ENCODE measurements around the gene HRCT1. TPM values are rescaled to one million over a fixed set of nuclear protein-coding genes. Genes with fewer than 3 reads are reported as not detected.
"Not testable (repeated sequence)": the region's sequence is repeated elsewhere in the genome, so short reads cannot be mapped to it uniquely, and the experiment has no call there.

The HRCT1 gene
- total RNA-seq, 1 experiment from 2014 or later: not detected

- DNase-seq (ENCODE audit: low spot score): no peak
These were observed 9.4 kb upstream of the HRCT1 start for GRCh38 chr9:35896570-35896969.

GRCh38 chr9:35897376-35898099 lies 8.5 kb upstream of the HRCT1 start:
- not testable (repeated sequence) for DNase-seq (ENCODE audit: low spot score)

- no peak for DNase-seq (ENCODE audit: low spot score)
These were observed 7.7 kb upstream of the HRCT1 start for GRCh38 chr9:35898337-35898736.

GRCh38 chr9:35899021-35899420 lies 7.0 kb upstream of the HRCT1 start:
- DNase-seq (ENCODE audit: low spot score): no peak

- DNase-seq (ENCODE audit: low spot score): peak; percentile 64
These were observed 3.0 kb upstream of the HRCT1 start for GRCh38 chr9:35903049-35903448.

- DNase-seq (ENCODE audit: low spot score): no peak
These were observed 1.7 kb upstream of the HRCT1 start for GRCh38 chr9:35904338-35904737.

- no peak for DNase-seq (ENCODE audit: low spot score)
These were observed 786 bp upstream of the HRCT1 start for GRCh38 chr9:35905051-35905781.

- DNase-seq (ENCODE audit: low spot score): peak; percentile 86
These were observed 1.1 kb downstream of the HRCT1 start for GRCh38 chr9:35906923-35907699.

GRCh38 chr9:35907711-35908503 lies 1.9 kb downstream of the HRCT1 start:
- peak; percentile 94 for DNase-seq (ENCODE audit: low spot score)

GRCh38 chr9:35908504-35909125 lies 2.6 kb downstream of the HRCT1 start:
- DNase-seq (ENCODE audit: low spot score): peak; percentile 80

- DNase-seq (ENCODE audit: low spot score): no peak
These were observed 3.3 kb downstream of the HRCT1 start, which contains the start of gene SPAAR for GRCh38 chr9:35909274-35909673. Gene SPAAR (plus strand): TSS chr9:35909490. CDS start chr9:35910464, 974 bp downstream.

- DNase-seq (ENCODE audit: low spot score): no peak
These were observed 3.9 kb downstream of the HRCT1 start for GRCh38 chr9:35909687-35910612.

- peak; percentile 85 for DNase-seq (ENCODE audit: low spot score)
These were observed 4.8 kb downstream of the HRCT1 start for GRCh38 chr9:35910613-35911359.

- DNase-seq (ENCODE audit: low spot score): no peak
These were observed 5.7 kb downstream of the HRCT1 start for GRCh38 chr9:35911690-35912089.

GRCh38 chr9:35912791-35913400 lies 6.9 kb downstream of the HRCT1 start:
- no peak for DNase-seq (ENCODE audit: low spot score)

GRCh38 chr9:35913429-35913828 lies 7.4 kb downstream of the HRCT1 start:
- not testable (repeated sequence) for DNase-seq (ENCODE audit: low spot score)

- peak; percentile 62 for DNase-seq (ENCODE audit: low spot score)
These were observed 8.4 kb downstream of the HRCT1 start for GRCh38 chr9:35914301-35914807.

- no peak for DNase-seq (ENCODE audit: low spot score)
These were observed 9.8 kb downstream of the HRCT1 start for GRCh38 chr9:35915681-35916294.
